Muscle layer of duodenum (tissue), 2 donors: ENCODE measurements around the gene RBKS.

Experiments
- H3K27ac ChIP-seq: one replicate; pipeline ENCODE4 v1.7.0; 2013; ENCODE audit warnings: mild to moderate bottlenecking, low read length
- H3K27me3 ChIP-seq: one replicate; pipeline ENCODE4 v1.7.0; 2013; ENCODE audit warnings: low read depth, mild to moderate bottlenecking, control low read depth, low read length
- H3K36me3 ChIP-seq, 2 donors: one replicate each; pipeline ENCODE4 v1.7.0; 2013; ENCODE audit warnings: low read length in 2 of 2, control low read depth in 1 of 2, mild to moderate bottlenecking in 1 of 2; ENCODE audit not compliant: insufficient read depth in 2 of 2, control insufficient read depth in 1 of 2
- H3K4me1 ChIP-seq, 2 donors: one replicate each; pipeline ENCODE4 v1.7.0; 2013; ENCODE audit warnings: low read length in 2 of 2, mild to moderate bottlenecking in 2 of 2, control low read depth in 1 of 2, moderate library complexity in 1 of 2; ENCODE audit not compliant: insufficient read depth in 2 of 2, control insufficient read depth in 1 of 2
- H3K4me3 ChIP-seq, 2 donors: one replicate each; pipeline ENCODE4 v1.7.0; 2013; ENCODE audit warnings: low read length in 2 of 2, low read depth in 1 of 2, mild to moderate bottlenecking in 1 of 2
- H3K9me3 ChIP-seq, 2 donors: one replicate each; pipeline ENCODE4 v1.7.0; 2013; ENCODE audit warnings: low read length in 2 of 2, control low read depth in 1 of 2, mild to moderate bottlenecking in 1 of 2; ENCODE audit not compliant: control insufficient read depth in 1 of 2
- donor health status: healthy.

The RBKS gene

GRCh38 chr2:27808984-27809383 lies 81.2 kb downstream of the RBKS start:
- Histone ChIP-seq H3K27ac (no peak overlapping the region), H3K9me3 (no peaks in the 10 kb centered on the region), H3K36me3 (no peaks in the 10 kb centered on the region), H3K4me3 (no peak overlapping the region), H3K4me1 (no peaks in the 10 kb centered on the region), H3K27me3 (no peaks in the 10 kb centered on the region)

GRCh38 chr2:27808418-27808817 lies 81.8 kb downstream of the RBKS start:
- no peak overlapping the region for H3K4me3 ChIP-seq
- H3K36me3 ChIP-seq, result no peaks in the 10 kb centered on the region
- no peak overlapping the region for H3K27ac ChIP-seq
- no peaks in the 10 kb centered on the region for H3K27me3 ChIP-seq
- H3K9me3 ChIP-seq, result no peaks in the 10 kb centered on the region
- H3K4me1 ChIP-seq, result no peaks in the 10 kb centered on the region

- Histone ChIP-seq H3K27ac (no peak overlapping the region), H3K9me3 (no peaks in the 10 kb centered on the region), H3K4me3 (no peak overlapping the region), H3K27me3 (no peaks in the 10 kb centered on the region), H3K4me1 (no peaks in the 10 kb centered on the region), H3K36me3 (no peaks in the 10 kb centered on the region)
Measured at GRCh38 chr2:27807476-27807875, 82.7 kb downstream of the RBKS start.

- Histone ChIP-seq H3K4me1 (no peaks in the 10 kb centered on the region), H3K36me3 (no peaks in the 10 kb centered on the region), H3K27ac (no peak overlapping the region), H3K9me3 (no peaks in the 10 kb centered on the region), H3K4me3 (no peak overlapping the region), H3K27me3 (no peaks in the 10 kb centered on the region)
Measured at GRCh38 chr2:27806311-27807059, 83.7 kb downstream of the RBKS start.

- no peaks in the 10 kb centered on the region for H3K36me3 ChIP-seq
- no peak overlapping the region for H3K27ac ChIP-seq
Measured at GRCh38 chr2:27805180-27805579, 85.0 kb downstream of the RBKS start.

GRCh38 chr2:27804146-27804545 lies 86.0 kb downstream of the RBKS start:
- Histone ChIP-seq H3K27ac (no peak overlapping the region), H3K4me1 (no peaks in the 10 kb centered on the region), H3K27me3 (no peaks in the 10 kb centered on the region), H3K36me3 (peaks cover 0 to 4% of the 10 kb centered on the region in 2 donors), H3K4me3 (no peak overlapping the region), H3K9me3 (no peaks in the 10 kb centered on the region)

More at GRCh38 chr2:27805180-27805579, 85.0 kb downstream of the RBKS start:
- Histone ChIP-seq H3K27me3 (no peaks in the 10 kb centered on the region), H3K4me1 (no peaks in the 10 kb centered on the region), H3K9me3 (no peaks in the 10 kb centered on the region), H3K4me3 (no peak overlapping the region)

- Histone ChIP-seq H3K4me3 (no peak overlapping the region), H3K27ac (no peak overlapping the region)
Measured at GRCh38 chr2:27803046-27803445, 87.1 kb downstream of the RBKS start.

GRCh38 chr2:27802547-27802946 lies 87.6 kb downstream of the RBKS start:
- Histone ChIP-seq H3K4me3 (no peak overlapping the region), H3K9me3 (no peaks in the 10 kb centered on the region), H3K4me1 (no peaks in the 10 kb centered on the region), H3K27me3 (no peaks in the 10 kb centered on the region), H3K36me3 (peaks cover 0 to 4% of the 10 kb centered on the region in 2 donors), H3K27ac (no peak overlapping the region)

More at GRCh38 chr2:27803046-27803445, 87.1 kb downstream of the RBKS start:
- H3K4me1 ChIP-seq, result no peaks in the 10 kb centered on the region
- H3K9me3 ChIP-seq, result no peaks in the 10 kb centered on the region
- H3K27me3 ChIP-seq, result no peaks in the 10 kb centered on the region
- peaks cover 0 to 4% of the 10 kb centered on the region in 2 donors for H3K36me3 ChIP-seq

- Histone ChIP-seq H3K27me3 (no peaks in the 10 kb centered on the region), H3K27ac (peak overlapping the region; percentile 76), H3K36me3 (peaks cover 0 to 4% of the 10 kb centered on the region in 2 donors), H3K9me3 (no peaks in the 10 kb centered on the region), H3K4me3 (no peak overlapping the region), H3K4me1 (no peaks in the 10 kb centered on the region)
Measured at GRCh38 chr2:27800856-27801255, 89.3 kb downstream of the RBKS start.

- Histone ChIP-seq H3K36me3 (peaks cover 0 to 4% of the 10 kb centered on the region in 2 donors), H3K27me3 (no peaks in the 10 kb centered on the region), H3K4me3 (no peak overlapping the region), H3K27ac (peak overlapping the region; percentile 76), H3K4me1 (no peaks in the 10 kb centered on the region), H3K9me3 (no peaks in the 10 kb centered on the region)
Measured at GRCh38 chr2:27799646-27800010, 90.6 kb downstream of the RBKS start.

- H3K4me1 ChIP-seq, result no peaks in the 10 kb centered on the region
- H3K36me3 ChIP-seq, result peaks cover 0 to 4% of the 10 kb centered on the region in 2 donors
- H3K9me3 ChIP-seq, result no peaks in the 10 kb centered on the region
- H3K4me3 ChIP-seq, result no peak overlapping the region
- no peaks in the 10 kb centered on the region for H3K27me3 ChIP-seq
- peak overlapping the region; percentile 76 for H3K27ac ChIP-seq
Measured at GRCh38 chr2:27798948-27799645, 91.1 kb downstream of the RBKS start.
